H54 (cell line): ENCODE measurements around the gene SCN8A.

Source experiments
- DNase-seq: peaks from one replicate; pipeline ENCODE4 v3.0.0; 2011; ENCODE audit warnings: low spot score, mixed read lengths; ENCODE audit not compliant: insufficient read length
- FAIRE-seq: peaks from 3 replicates; lab custom pipeline; 2011; peaks lifted over from hg19 to GRCh38; lab: Jason Lieb, UNC
- POLR2A ChIP-seq: IDR thresholded peaks from 2 replicates; pipeline ENCODE4 v1.6.1; 2011; ENCODE audit warnings: low read depth, mild to moderate bottlenecking, low read length

SCN8A gene

DNA sequence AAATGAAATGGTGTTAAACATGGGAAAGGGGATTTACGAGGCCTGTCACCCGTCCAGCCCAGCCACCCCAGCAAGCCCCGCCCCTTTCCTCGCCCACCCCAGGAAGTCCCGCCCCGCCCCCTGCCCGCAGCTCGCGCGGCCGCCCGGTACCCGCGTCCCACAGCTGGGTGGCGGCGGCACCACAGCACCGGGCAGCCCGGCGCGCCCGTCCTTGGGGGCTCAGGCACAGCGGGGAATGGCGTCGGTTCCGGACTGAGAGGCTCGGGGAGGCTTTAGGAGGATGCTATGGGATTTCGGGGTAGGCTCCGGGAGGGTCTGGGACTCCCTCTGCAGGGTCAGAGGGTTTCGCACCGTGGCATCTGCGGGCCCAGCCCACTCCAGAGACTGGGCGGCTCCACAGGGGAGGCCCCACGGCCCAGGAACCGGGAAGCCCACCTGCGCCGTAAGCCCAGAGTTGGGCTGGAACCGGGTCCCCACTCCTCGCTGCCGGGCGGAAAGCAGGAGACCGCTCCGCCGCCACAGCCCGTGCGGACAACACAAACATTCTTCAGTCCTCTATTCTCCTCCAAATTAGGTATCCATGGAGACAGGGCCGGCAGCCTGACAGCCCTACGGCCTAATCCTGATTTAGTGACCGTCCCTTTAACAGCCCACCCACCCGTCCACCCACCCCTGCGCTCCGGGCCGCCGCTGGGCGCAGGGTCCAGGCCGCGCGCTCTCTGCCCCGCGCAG is 256.0 kb downstream of the SCN8A start:
- DNase-seq, result no peak
- no peak for FAIRE-seq
- TF ChIP-seq POLR2A, result no peak

DNA sequence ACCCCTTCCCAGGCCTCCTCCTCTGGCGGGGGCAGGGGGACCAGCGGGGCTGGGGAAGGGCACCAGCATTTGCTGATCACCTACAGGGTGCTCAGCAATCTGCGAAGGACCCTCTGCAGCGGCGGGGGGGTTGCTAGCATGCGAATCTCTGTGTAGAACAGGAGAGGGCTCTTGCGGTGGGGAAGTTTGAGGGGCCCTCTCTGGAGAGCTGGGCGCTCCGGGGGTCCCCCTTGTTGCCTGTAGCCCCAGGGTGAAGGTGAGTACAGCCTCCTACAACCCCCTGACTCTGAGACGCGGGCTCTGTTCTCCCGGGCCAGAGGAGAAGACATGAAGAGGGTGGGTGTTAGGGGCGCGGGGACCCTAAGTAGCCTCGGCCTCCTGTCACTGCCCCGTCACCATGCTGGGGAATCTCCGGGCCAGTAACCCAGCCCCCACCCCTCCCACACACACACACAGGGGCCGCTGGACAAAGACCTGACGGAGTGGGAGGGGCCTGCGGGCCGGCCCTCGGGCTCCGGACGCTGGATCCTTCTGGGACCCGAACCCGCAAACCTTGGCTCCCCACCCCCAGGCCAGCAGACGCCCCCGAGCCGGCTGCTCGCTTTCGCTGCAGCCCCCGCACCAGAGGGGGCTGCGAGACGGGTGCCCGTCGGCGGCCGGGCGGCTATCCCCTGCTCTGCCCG is 256.8 kb downstream of the SCN8A start:
- no peak for TF ChIP-seq POLR2A
- no peak for FAIRE-seq
- no peak for DNase-seq

DNA sequence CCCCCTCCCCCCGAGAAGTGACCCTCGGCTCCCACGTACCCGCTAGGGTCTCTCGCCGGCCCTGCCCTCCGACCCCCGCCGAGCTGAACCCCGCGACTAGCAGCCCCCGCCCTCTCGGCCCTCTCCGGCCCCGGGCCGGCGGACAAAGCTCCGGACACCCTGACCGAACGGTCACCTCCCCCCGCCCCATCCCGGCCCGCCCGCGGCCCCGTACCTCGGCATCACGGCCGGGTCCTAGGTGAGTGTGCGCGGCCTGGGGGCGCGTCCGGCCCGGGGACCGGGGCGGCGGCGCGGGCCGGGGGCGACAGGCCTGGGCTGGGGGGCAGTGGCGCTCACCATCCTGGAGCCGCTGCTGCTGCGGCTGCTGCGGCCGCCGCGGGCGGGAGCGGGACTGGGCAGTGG is 257.3 kb downstream of the SCN8A start, which contains the start of gene FIGNL2:
FIGNL2 (minus strand) TSS at position 393 of the 402 bp plus-strand sequence. CDS start 26,305 bp downstream, outside the sequence.
- FAIRE-seq, result no peak
- TF ChIP-seq POLR2A, result no peak
- DNase-seq, result no peak

DNA sequence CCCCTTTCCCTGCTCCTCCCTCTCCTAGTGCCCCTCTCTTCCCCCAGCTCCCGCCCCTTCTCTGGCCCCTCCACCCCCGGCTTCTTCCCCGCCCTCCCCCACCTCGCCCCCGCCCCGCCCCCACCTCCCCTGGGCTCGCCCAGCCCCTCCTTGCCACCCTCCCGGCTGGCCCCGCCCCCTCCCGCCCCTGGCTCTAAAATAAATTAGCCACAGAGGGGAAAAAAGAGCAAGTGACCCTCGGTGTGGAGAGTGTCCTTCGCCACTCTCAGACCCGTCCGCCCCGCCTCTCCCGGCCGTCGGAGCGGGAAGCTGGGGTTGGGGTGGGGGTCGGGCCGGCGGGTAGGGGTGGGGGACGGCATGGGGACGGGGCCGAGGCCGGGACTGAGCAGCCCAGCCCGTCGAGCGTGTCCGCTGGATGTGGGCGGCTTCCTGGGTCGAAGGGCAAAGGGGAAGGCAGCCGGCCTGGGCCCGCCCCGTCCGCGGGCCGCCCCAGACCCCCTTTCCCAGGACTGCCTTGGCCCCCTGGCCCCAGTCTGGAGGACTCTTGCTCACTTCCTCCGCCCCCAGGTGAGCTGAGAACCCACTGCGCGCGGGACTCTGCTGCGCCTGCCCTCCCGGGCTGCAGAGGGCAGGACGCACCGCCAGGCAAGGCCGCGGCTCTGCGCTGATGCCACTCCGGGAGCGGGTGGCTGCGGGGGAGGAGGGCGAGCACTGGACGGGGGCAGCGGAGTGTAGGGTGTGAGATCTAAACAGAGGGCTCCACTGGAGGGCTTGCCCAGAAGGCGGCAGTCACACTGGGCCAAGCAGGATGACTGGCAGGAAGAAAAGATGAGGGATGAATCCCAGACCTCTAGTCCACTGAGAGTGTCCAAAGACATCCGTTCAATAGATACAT is 258.1 kb downstream of the SCN8A start:
- no peak for DNase-seq
- TF ChIP-seq POLR2A, result no peak
- FAIRE-seq, result no peak

DNA sequence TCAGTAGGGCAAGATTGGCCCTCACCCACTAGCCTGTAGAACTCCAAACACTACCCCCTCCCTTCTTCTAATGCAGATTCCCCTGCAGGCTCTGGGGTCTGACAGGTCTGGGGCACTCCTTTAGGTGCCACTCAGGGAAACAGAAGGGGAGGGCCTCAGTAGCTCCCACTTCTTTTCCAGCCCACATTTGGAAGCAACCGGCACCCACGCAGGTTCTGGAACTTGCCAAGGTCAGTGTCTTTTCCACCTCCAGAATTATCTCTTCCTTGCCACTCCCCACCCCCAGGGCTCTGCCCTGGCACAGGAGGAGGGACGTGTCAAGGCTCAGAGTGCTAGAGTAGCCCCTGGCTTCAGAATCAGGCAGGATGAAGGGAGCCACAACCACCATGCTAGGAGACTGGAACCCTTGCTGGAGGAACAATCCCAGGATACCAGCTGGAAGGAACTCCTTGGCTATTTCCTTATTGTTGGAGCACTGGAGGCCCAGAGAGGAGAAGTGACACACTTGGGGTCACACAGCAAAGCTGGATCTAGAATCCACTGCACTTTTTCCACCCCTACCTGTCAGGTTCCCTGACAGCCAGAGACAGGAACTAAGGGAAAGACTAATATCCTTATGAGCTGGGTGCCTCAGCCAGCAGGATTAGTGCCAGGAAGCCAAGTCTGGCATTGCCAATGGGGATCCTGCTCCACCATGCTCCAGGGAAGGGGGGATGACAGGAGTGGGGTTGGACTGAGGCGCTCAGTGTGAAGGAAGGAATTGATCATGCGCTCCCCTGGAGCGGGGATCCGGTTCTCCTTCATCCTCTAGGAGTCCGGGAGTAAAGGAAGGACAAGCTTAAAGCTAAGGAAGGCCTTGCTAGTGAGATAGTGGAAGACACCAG is 259.3 kb downstream of the SCN8A start:
- FAIRE-seq, result no peak
- no peak for TF ChIP-seq POLR2A
- no peak for DNase-seq

DNA sequence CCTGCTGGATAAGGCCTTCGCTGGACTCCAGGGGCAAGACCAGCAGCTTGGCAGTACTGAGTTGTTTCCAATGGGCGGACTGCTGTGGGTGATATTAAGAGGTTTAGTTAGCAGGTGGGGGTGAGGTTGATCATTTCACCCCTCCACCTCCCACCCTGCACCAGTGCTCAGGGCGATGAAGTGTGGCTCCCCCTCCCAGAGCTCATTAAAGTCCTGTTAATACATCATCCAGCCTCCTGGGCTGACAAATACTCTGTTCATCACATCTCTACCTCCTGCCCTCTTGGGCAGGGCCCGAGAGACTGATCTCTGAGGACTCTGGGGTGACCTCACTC is 259.9 kb downstream of the SCN8A start:
- DNase-seq (no peak), FAIRE-seq (no peak)
- no peak for TF ChIP-seq POLR2A

DNA sequence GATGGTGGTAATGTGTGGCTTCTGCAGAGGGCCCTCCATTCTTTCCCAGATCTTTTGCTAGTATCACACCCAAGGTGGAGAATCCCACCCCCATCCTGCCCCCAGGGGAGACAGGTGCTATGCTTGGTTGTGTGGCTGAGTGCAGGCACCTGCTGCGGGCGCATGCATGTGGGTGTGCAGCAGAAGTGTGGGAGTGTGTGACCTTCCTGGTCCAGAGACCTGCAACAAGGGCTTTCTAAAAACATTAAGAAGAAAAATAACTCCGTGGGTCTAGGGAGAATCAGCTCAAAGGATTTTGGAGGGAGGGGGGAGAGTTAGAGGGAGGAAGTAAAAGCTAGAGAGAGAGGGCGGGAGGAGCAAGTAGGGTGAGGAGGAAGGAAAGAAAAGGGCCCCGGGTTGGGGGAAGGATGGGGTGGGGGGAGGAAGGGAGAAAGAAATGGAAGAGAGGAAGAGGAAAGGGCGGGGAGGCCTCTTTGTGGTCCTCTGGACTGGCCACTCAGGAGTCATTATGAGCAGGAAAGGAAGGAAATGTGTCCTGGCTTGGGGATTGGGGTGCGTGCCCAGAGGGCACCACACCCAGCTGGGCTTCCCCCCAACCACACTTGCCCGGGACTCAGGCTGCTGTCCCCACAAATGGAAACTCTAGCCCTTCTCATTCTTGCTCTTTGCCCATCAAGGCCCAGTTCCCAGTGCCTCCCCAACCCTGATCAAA is 260.5 kb downstream of the SCN8A start:
- TF ChIP-seq POLR2A, result no peak
- no peak for DNase-seq
- no peak for FAIRE-seq

DNA sequence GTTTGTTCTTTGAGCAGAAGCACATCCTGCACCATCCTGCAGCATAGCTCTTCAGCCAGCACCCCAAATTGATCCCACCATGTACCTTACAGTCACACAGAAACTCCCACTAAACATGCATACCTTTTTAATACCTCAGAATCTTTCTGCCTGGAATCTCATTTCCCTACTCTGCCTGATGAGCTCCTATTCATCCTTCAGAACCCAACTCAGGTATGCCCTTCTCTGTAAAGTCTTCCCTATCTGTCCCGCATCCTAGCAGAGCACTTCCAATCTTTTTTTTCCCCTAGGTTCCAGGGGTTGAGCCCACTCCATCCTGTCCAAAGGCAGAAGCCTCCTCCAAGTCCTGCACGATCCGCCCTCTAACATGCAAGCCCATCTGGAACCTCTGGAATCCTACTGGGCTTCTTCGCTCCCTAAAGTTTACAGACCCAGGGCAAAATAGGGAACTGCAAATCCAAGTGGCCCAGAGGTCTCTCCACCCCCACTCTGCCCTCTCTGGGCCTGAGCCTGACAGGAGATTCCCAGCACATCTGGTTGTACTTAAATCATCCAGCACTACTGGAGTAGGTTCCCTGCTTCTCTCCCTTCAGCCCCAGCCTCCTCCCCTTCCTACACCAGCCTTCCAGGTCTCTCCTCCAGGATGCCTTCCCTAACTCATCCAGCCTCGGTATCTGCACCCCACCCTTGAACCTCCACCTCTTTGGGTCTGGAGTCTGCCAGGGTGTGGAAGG is 261.5 kb downstream of the SCN8A start:
- no peak for DNase-seq
- TF ChIP-seq POLR2A, result no peak
- no peak for FAIRE-seq

DNA sequence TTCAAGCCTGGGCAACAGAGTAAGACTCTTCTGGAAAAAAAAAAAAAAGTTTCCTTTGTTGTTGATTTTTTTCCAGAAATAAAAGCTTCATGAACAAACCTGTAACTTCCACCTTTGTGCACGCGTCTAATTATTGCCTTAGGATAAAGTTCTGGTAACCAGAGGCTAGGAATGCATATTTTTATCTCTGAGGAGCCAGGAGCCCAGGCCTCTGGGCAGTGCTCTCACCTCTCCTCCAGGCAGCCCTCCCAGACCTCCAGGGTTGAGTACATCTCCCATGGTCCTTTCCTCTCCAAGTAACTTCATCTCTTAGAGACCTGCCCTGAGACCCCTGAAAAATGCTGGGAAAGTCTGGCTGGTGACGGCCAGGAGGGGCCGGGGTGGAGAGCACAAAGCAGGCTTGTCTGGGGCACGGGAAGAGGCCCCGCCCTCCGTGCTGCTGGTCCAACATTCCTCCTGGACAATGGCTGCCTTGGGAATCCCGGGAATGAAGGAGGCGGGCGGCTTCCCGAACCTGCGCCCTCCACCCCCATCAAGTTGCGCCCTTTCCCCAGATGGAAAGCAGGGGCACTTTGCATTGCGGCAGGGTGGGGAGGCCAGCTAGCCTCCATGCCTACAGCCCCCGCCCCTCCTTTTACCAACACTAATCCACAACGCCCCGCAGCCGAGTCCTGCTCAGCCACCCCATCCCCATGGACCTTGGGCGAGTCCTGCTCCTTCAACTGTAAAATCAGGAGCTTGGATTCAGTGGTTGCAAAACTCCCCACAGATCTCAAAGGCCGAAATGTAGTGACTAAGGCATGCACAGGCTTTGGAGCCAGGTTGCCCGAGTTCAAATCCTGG is 264.8 kb downstream of the SCN8A start:
- peak; percentile 27; the same call in 1 of the 2 replicates for TF ChIP-seq POLR2A
- FAIRE-seq, result no peak
- no peak for DNase-seq

DNA sequence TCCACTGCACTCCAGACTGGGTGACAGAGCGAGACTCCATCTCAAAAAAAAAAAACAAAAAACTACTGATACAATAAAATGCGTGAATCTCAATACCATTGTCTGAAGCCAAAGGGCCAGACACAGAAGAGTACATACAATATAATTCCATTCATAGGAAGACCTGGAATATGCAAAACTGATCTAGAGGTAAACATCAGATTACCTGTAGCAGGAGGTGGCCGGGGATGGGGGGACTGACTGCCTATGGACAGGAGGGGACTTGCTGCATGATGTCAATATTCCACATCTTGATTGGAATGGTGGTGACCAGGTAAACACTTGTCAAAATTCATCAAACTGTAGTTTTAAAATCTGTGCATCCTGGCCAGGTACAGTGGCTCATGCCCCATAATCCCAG is 270.0 kb downstream of the SCN8A start:
- DNase-seq (no peak), FAIRE-seq (no peak)

More for the DNA sequence above, 270.0 kb downstream of the SCN8A start:
- TF ChIP-seq POLR2A, result no peak
